Mesenchymal stem cell (in vitro differentiated cells and primary cell): ENCODE measurements around the gene HMG20A.

Experiments
- DNase-seq: peaks from one replicate; pipeline ENCODE4 v3.0.0-alpha.2; 2013
- H2AFZ ChIP-seq: one replicate; pipeline ENCODE4 v1.6.1; 2013; ENCODE audit warnings: low read depth, mild to moderate bottlenecking, control low read depth, inconsistent platforms, low read length, moderate library complexity
- H2AK5ac ChIP-seq: 2 replicates; pipeline ENCODE4 v1.6.1; 2013; ENCODE audit warnings: low read length, moderate library complexity, mild to moderate bottlenecking, inconsistent platforms; ENCODE audit not compliant: severe bottlenecking
- H2BK120ac ChIP-seq: one replicate; pipeline ENCODE4 v1.6.1; 2013; ENCODE audit warnings: low read depth, mild to moderate bottlenecking, inconsistent platforms, low read length, moderate library complexity
- H2BK12ac ChIP-seq, 2 experiments: one replicate each; pipeline ENCODE4 v1.6.1; 2013; ENCODE audit warnings: inconsistent platforms in 2 of 2, low read length in 2 of 2, mild to moderate bottlenecking in 2 of 2, moderate library complexity in 2 of 2, control low read depth in 1 of 2
- H2BK15ac ChIP-seq: one replicate; pipeline ENCODE4 v1.6.1; 2013; ENCODE audit warnings: mild to moderate bottlenecking, low read depth, inconsistent platforms; ENCODE audit not compliant: poor library complexity, severe bottlenecking
- H2BK5ac ChIP-seq: 2 replicates; pipeline ENCODE4 v1.6.1; 2013; ENCODE audit warnings: low read depth, mild to moderate bottlenecking, low read length, control low read depth, inconsistent platforms; ENCODE audit not compliant: poor library complexity, severe bottlenecking
- H3K14ac ChIP-seq, 2 experiments: one replicate each; pipeline ENCODE4 v1.6.1; 2013; ENCODE audit warnings: inconsistent platforms in 2 of 2, low read length in 2 of 2, control low read depth in 1 of 2, mild to moderate bottlenecking in 1 of 2, moderate library complexity in 1 of 2
- H3K18ac ChIP-seq, 2 experiments: one replicate each; pipeline ENCODE4 v1.6.1; 2013; ENCODE audit warnings: inconsistent platforms in 2 of 2, low read length in 2 of 2, control low read depth in 1 of 2, low read depth in 1 of 2, mild to moderate bottlenecking in 1 of 2
- H3K23ac ChIP-seq, 2 experiments: one replicate each; pipeline ENCODE4 v1.6.1; 2013; ENCODE audit warnings: inconsistent platforms in 2 of 2, low read length in 2 of 2, mild to moderate bottlenecking in 2 of 2, moderate library complexity in 2 of 2, control low read depth in 1 of 2
- H3K27ac ChIP-seq: 2 replicates; pipeline ENCODE4 v1.5.1; 2013; ENCODE audit warnings: mild to moderate bottlenecking, moderate library complexity, low read length, control low read depth, inconsistent platforms; ENCODE audit not compliant: poor library complexity, severe bottlenecking
- H3K27me3 ChIP-seq, 2 experiments: 2 replicates each; pipeline versions ENCODE4 v1.6.1 to v1.7.0; 2013; ENCODE audit warnings: low read length in 2 of 2, mild to moderate bottlenecking in 2 of 2, moderate library complexity in 2 of 2, control low read depth in 1 of 2, inconsistent platforms in 1 of 2; ENCODE audit not compliant: control insufficient read depth in 1 of 2, insufficient read depth in 1 of 2
- H3K36me3 ChIP-seq, 2 experiments: 2 replicates each; pipeline versions ENCODE4 v1.6.1 to v1.7.0; 2013; ENCODE audit warnings: low read length in 2 of 2, control low read depth in 1 of 2, inconsistent platforms in 1 of 2, low read depth in 1 of 2, mild to moderate bottlenecking in 1 of 2; ENCODE audit not compliant: insufficient read depth in 2 of 2, control insufficient read depth in 1 of 2
- H3K4ac ChIP-seq, 2 experiments: one replicate each; pipeline ENCODE4 v1.6.1; 2013; ENCODE audit warnings: inconsistent platforms in 2 of 2, low read length in 2 of 2, mild to moderate bottlenecking in 2 of 2, moderate library complexity in 2 of 2, control low read depth in 1 of 2, low read depth in 1 of 2
- H3K4me1 ChIP-seq: 2 replicates; pipeline ENCODE4 v1.6.1; 2013; ENCODE audit warnings: low read depth, low read length, control low read depth; ENCODE audit not compliant: control insufficient read depth, insufficient read depth
- H3K4me2 ChIP-seq: 2 replicates; pipeline ENCODE4 v1.6.1; 2013; ENCODE audit warnings: low read length, mild to moderate bottlenecking, inconsistent platforms; ENCODE audit not compliant: poor library complexity, severe bottlenecking
- H3K4me3 ChIP-seq, 2 experiments: 2 replicates each; pipeline versions ENCODE4 v1.5.1 to v1.7.0; 2013; ENCODE audit warnings: low read length in 2 of 2, mild to moderate bottlenecking in 2 of 2, control low read depth in 1 of 2, low read depth in 1 of 2; ENCODE audit not compliant: insufficient read depth in 1 of 2
- H3K79me1 ChIP-seq: replicated peaks from 2 replicates; pipeline ENCODE4 v1.6.1; 2013; ENCODE audit warnings: mild to moderate bottlenecking, control low read depth, low read length, inconsistent platforms; ENCODE audit not compliant: poor library complexity, severe bottlenecking
- H3K9ac ChIP-seq: 2 replicates; pipeline ENCODE4 v1.7.0; 2013; ENCODE audit warnings: mild to moderate bottlenecking, low read length, moderate library complexity
- H3K9me3 ChIP-seq: 2 replicates; pipeline ENCODE4 v1.7.0; 2013; ENCODE audit warnings: mild to moderate bottlenecking, low read length; ENCODE audit not compliant: control insufficient read depth
- H4K8ac ChIP-seq: one replicate; pipeline ENCODE4 v1.6.1; 2013; ENCODE audit warnings: inconsistent platforms, mild to moderate bottlenecking, low read length, moderate library complexity
- H4K91ac ChIP-seq: one replicate; pipeline ENCODE4 v1.6.1; 2013; ENCODE audit warnings: mild to moderate bottlenecking, low read length, inconsistent platforms
- WGBS: methylation state at CpG from one replicate; pipeline ENCODE4 v1.1.7; 2013; ENCODE audit warnings: mixed read lengths; 5-methylcytosine and 5-hydroxymethylcytosine counted together

Gene HMG20A

DNA sequence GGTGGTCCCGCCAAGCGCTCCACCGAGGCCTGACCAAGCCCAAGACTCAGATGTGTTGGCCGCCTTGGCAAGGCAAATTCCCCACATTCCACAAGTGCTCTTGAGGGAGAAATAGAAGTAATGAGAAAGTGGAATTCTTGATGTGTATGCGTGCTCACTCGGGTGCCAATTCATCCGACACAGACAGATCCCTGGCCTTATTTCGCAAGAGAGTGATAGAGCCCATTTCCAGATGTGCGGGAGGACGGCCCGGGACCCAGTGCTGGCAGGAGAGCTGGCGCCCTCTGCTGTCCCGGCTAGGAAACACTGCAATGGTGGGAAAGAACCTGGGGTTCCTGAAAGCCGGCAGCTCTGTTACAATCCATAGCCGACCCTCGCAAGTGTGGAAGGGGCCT, 76.0 kb downstream of the HMG20A start:
- H3K4me1 ChIP-seq: peaks cover 23% of the 10 kb centered on the region
- peak overlapping the region; percentile 78 for H3K27ac ChIP-seq
- H3K79me1 ChIP-seq: no peaks in the 10 kb centered on the region
- H2BK15ac ChIP-seq: no peak overlapping the region
- peak overlapping the region; percentile 18 for H3K4me2 ChIP-seq
- H3K9me3 ChIP-seq: no peaks in the 10 kb centered on the region
- peak overlapping the region in 1 of 2 experiments; percentile 85 for H3K4ac ChIP-seq
- H3K36me3 ChIP-seq: no peaks in the 10 kb centered on the region
- no peak overlapping the region for H4K91ac ChIP-seq
- H3K14ac ChIP-seq: no peak overlapping the region
- peak overlapping the region; percentile 31 to 87 for H2BK12ac ChIP-seq
- peak overlapping the region; percentile 30 for H2AFZ ChIP-seq
- H3K23ac ChIP-seq: no peak overlapping the region
- H3K4me3 ChIP-seq: peak overlapping the region in 1 of 2 experiments; percentile 64
- WGBS: 17% methylated on average over 16 of the region's 16 CpGs
- no peaks in the 10 kb centered on the region for H3K27me3 ChIP-seq
- DNase-seq: peak; percentile 90
- peak overlapping the region; percentile 78 for H3K9ac ChIP-seq
- H4K8ac ChIP-seq: peak overlapping the region; percentile 92
- H3K18ac ChIP-seq: peak overlapping the region; percentile 64 to 87
- H2BK120ac ChIP-seq: peak overlapping the region; percentile 12
- no peak overlapping the region for H2AK5ac ChIP-seq
- H2BK5ac ChIP-seq: peak overlapping the region; percentile 53

DNA sequence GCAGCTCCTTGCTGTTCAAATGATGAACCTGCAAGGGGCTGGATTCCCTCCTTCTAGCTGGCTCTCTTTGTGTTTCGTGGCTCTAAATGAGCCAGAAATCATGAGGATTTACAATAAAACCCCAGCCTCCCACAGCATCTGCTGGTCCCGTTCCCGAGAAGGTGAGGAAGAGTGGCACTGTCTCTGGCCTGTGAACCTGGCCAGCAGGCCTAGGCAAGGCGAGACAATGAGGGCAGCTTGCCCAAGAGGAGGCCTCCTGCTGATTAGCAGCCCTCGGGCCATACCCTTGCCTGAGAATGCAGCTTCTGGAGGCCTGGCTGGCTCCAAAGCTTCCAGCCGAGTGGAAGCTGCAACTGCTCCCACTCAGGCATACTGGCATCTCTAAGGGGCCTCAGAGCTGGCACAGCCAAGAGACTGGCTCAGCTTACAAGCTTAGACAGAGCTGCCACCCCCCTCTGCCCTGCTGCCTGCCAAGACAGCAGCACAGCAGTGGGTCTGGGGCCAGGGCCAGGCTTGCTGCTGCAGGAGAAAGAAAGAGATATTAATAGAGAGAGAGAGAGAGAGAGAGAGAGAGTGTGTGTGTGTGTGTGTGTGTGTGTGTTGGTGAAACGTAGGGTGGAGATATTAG, 76.5 kb downstream of the HMG20A start:
- peak overlapping the region; percentile 92 for H4K8ac ChIP-seq
- H3K14ac ChIP-seq: peak overlapping the region in 1 of 2 experiments; percentile 82
- H2BK12ac ChIP-seq: peak overlapping the region; percentile 80 to 87
- H3K18ac ChIP-seq: peak overlapping the region; percentile 86 to 87
- H3K79me1 ChIP-seq: no peaks in the 10 kb centered on the region
- WGBS: 45% methylated on average over 7 of the region's 7 CpGs
- peak overlapping the region; percentile 67 to 85 for H3K4ac ChIP-seq
- peak overlapping the region; percentile 12 for H2BK120ac ChIP-seq
- H2AFZ ChIP-seq: peak overlapping the region; percentile 30
- H3K4me3 ChIP-seq: peak overlapping the region in 1 of 2 experiments; percentile 64
- no peaks in the 10 kb centered on the region for H3K36me3 ChIP-seq
- H3K4me2 ChIP-seq: peak overlapping the region; percentile 18
- peak; percentile 35 for DNase-seq
- peaks cover 23% of the 10 kb centered on the region for H3K4me1 ChIP-seq
- peak overlapping the region; percentile 78 for H3K27ac ChIP-seq
- peak overlapping the region; percentile 92 for H2BK15ac ChIP-seq
- peak overlapping the region; percentile 78 for H3K9ac ChIP-seq
- peak overlapping the region; percentile 77 for H2AK5ac ChIP-seq
- H3K9me3 ChIP-seq: no peaks in the 10 kb centered on the region
- H2BK5ac ChIP-seq: peak overlapping the region; percentile 53
- H3K23ac ChIP-seq: peak overlapping the region in 1 of 2 experiments; percentile 34
- H4K91ac ChIP-seq: peak overlapping the region; percentile 94
- H3K27me3 ChIP-seq: no peaks in the 10 kb centered on the region

DNA sequence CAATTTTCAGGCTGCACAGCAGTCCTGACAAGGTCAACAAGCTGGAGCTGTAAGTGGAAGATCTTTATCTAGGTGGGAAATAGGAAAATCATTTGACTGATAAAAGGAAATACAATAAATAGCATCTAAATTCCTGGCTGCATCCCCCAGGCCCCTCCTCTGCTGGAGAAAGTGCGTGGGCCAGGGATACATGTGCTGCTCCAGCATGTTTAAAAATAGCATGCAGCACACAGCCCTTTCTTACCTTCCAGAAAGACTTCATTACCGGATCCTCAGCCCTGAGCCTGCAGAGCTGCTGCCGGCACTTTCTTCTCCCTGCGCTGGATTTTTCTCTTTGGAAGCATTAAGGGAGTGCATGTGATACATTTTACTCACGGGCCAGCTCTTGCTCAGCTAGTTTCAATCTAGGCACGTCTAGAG, 77.3 kb downstream of the HMG20A start:
- 46% methylated on average over 6 of the region's 6 CpGs for WGBS
- no peak overlapping the region for H2AK5ac ChIP-seq
- no peak overlapping the region for H3K14ac ChIP-seq
- H4K8ac ChIP-seq: no peak overlapping the region
- H4K91ac ChIP-seq: no peak overlapping the region
- no peak overlapping the region for H3K4me2 ChIP-seq
- H2BK12ac ChIP-seq: no peak overlapping the region
- no peaks in the 10 kb centered on the region for H3K79me1 ChIP-seq
- no peak overlapping the region for H2BK15ac ChIP-seq
- no peak overlapping the region for H3K23ac ChIP-seq
- H2BK5ac ChIP-seq: no peak overlapping the region
- no peaks in the 10 kb centered on the region for H3K27me3 ChIP-seq
- H3K18ac ChIP-seq: no peak overlapping the region
- no peak overlapping the region for H2AFZ ChIP-seq
- H3K4ac ChIP-seq: no peak overlapping the region
- H3K9ac ChIP-seq: peak overlapping the region; percentile 78
- peak; percentile 18 for DNase-seq
- H3K9me3 ChIP-seq: no peaks in the 10 kb centered on the region
- peak overlapping the region; percentile 9 for H3K27ac ChIP-seq
- H2BK120ac ChIP-seq: no peak overlapping the region
- H3K4me3 ChIP-seq: peak overlapping the region in 1 of 2 experiments; percentile 64
- no peaks in the 10 kb centered on the region for H3K36me3 ChIP-seq
- peaks cover 23% of the 10 kb centered on the region for H3K4me1 ChIP-seq

DNA sequence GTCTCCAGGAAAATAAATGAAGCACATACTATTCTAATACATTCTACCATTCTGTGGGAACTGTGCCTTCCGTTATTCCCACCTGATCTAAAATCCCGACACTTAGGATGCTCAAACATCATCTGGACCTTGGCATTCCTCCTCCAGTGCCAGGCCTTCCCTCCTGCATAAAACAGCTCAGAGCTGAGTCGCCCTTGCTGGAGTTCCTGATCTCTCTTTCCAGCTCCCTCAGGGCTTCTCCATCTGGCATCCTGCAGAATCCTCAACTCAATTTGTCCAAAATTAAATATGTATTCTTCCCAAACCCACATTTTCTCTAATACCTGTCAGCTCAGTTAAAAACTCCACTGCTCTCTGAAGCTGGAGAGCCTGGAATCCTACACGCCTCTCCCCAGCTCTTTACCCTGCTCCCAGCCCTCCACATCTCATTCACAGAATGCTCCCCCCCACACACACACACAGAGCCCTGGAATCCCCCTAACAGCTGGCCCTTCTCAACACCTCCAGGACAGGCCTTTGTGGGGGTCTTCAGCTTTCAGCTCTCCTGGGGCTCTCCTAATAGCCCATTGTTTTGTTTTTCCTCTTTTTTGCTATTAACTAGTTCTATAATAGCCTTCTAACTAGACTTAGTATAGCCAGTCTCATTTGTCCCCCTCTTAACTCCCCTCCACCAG, 78.5 kb downstream of the HMG20A start:
- Histone ChIP-seq H3K4me2 (no peak overlapping the region), H2BK120ac (no peak overlapping the region), H3K27me3 (no peaks in the 10 kb centered on the region), H2BK15ac (no peak overlapping the region), H3K9ac (peak overlapping the region; percentile 28), H3K36me3 (no peaks in the 10 kb centered on the region), H3K4me1 (peaks cover 20% of the 10 kb centered on the region), H2AFZ (no peak overlapping the region), H2BK12ac (no peak overlapping the region), H4K8ac (no peak overlapping the region), H3K79me1 (no peaks in the 10 kb centered on the region), H3K9me3 (no peaks in the 10 kb centered on the region), H3K14ac (no peak overlapping the region), H3K18ac (no peak overlapping the region), H3K4me3 (no peak overlapping the region), H3K23ac (no peak overlapping the region), H3K27ac (no peak overlapping the region), H2AK5ac (no peak overlapping the region), H2BK5ac (no peak overlapping the region), H3K4ac (no peak overlapping the region), H4K91ac (no peak overlapping the region)
- no peak for DNase-seq
- WGBS: 88% methylated on average over 4 of the region's 4 CpGs
